OCI-LY3 (cell line): ENCODE results near the gene NEXMIF.

Experiments used
- CTCF ChIP-seq: fragments of 200-600, 300-600 bp; sonication (generic); IDR thresholded peaks from 2 replicates; pipeline ENCODE4 v1.5.1; 2014; ENCODE audit warnings: antibody characterized with exemption, low read length, low read depth
- EZH2phosphoT487 ChIP-seq: fragments of 200-600 bp; shearing (Covaris generic); IDR thresholded peaks from 2 replicates; pipeline ENCODE4 v1.6.1; 2018; ENCODE audit warnings: antibody characterized with exemption, mixed run types, low read depth

GRCh38 chrX:74804574-74804973 is 120.7 kb downstream of the NEXMIF start:
- TF ChIP-seq CTCF (no peak), EZH2phosphoT487 (no peak)
